GM19395 (cell line): ENCODE measurements around the gene MTHFD2L.
A peak's percentile ranks its signal among the peaks of the same experiment; 100 is the strongest.

Source experiments
- ATAC-seq: cut with Tn5 transposase; IDR thresholded peaks from one replicate; pipeline ENCODE4 v1.9.1; 2021; ENCODE audit warnings: mild to moderate bottlenecking, moderate library complexity; ENCODE audit not compliant: unreplicated experiment

Gene MTHFD2L

DNA sequence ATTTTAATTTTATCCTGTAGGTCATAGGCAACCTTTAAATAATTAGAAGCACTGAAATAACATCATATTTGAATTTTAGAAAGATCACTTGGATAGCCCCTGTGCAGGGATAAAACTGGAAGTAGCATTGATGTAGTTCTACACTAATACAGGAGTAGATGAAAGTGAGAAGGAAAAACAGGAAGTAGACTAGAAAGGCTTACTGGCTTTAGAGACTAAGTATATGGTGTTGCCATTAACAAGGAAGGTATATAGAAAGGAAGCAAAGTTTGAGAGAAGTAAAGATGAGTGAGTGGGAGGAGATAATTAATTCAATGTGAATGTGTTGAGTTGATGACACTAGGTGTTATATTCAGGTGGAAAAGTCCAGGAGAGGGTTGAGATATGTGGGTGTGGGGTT, 77.2 kb downstream of the MTHFD2L start:
- ATAC-seq: peak; percentile 90

DNA sequence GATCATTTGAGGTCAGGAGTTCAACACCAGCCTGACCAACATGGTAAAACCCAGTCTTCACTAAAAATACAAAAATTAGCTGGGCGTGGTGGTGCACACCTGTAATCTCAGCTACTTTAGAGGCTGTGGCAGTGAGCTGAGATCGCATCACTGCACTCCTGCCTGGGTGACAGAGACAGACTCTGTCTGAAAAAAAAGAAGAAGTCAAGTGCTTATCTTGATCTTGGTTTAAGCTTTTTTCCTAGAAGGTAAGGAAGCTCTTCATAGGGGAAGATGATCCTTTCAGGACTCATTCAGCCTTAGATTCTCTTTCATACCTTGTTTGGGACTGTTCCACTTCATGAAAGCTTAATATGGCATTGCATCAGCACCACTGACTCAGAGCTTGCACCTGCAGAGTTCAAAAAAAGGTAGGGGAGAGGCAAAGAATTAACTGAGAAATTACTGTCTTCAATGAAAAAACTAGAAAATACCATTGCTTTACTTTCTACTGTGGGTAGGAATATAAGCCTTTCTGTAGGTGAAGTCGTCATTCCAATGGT, 79.6 kb downstream of the MTHFD2L start:
- no peak for ATAC-seq

DNA sequence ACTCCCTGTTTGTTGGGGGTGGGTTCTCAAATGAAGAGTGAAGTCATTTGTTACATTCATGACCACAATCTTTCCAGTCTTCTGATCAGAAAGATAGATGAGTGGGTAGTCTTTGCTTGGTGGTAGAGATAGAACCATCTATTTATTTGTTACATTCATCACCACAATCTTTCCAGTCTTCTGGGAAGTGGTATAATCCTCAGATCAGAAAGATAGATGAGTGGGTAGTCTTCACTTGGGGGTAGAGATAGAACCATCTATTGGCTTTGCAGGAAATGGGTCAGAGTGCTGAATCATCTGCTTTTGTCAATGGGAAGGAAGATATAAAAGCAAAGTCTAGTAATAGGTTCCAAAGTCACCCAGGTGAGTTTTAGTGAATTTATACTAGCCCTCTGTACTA, 86.1 kb downstream of the MTHFD2L start:
- no peak for ATAC-seq

DNA sequence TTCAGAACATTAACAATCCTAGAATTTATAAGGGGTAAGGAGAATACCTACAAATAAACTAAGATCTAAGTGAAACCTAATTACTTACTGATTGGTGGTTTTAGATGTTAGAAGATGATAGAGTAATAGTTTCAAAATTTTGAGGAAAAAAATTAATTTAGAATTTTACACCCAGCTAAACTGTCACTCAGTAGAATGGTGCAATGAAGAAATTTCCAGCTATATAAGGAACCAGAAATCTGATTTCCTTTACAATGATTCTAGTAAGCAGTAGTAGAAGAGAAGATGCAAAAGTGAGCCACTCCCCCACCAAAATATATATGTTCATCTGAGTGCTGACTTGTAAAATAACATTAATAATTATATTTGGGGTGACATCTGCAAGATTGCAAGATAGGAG, 95.0 kb downstream of the MTHFD2L start:
- ATAC-seq: no peak

DNA sequence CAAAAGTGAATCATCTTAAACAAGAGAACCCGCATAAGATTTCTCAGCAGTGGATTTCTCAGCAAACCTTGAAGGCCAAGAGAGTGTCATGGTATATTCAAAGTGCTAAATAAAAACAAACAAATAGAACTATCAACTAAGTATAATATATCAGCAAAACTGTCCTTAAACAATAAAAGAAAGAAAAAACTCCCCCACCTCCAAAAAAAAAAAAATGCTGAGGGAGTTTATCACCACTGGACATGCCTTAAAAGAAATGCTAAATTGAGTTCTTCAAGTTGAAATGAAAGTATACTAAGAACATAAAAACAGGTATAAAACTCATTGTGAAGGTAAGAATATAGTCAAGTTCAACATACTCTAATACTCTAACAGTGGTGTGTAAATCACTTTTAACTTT, 96.5 kb downstream of the MTHFD2L start:
- ATAC-seq: no peak

DNA sequence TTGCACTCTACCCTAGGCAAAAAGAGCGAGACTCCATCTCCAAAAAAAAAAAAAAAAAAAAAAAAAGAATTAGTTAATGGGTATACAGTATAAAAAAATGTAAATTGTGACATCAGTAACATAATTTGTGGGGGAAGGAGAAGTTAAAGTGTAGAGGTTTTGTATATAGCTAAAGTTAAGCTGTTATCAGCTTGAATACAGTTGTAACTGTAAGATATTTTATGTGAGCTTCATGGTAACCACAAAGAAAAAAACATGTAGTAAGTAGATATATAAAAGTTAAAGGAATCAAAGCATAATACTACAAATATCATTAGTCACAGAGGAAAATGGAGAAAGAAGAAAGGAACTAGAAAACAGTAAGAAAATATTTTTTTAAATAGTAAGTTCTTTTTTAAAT, 97.2 kb downstream of the MTHFD2L start:
- no peak for ATAC-seq

DNA sequence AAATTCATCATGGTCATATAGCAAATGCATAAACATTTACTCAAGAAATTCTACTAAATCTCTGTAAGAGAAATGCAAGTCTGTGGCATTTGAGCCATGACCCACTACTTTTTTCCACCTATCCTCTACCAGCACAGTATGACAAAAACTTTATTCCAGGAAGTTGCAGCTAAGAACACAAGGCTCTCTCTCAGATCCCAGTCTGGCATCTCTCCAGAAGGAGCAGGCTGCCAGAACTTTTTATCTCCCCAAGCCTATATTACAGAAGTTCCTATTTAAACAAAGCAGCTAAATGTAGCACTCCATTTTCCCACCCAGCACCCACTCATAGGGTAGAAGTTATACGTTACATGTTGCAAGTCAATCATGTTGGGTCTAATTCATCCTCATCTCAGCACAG, 101.0 kb downstream of the MTHFD2L start:
- no peak for ATAC-seq

DNA sequence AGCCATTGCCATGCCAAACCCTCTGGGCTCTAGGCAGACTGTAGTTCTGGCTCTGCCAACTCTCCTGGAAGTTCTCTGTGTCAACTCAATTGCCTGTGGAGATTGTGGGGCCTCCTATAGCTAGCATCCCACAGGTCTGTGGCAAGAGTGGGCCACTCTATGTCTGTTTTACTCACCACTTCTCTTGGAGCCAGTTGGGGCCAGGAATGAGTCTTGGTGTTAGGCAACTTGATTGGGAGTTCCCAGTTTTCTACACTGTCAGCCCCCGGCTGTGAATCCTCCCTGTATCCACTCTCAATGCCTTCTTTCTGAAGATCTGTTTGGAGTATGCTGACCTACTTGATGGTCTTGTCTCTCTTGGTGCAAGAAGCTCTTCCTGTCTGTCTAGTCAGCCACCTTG, 102.1 kb downstream of the MTHFD2L start:
- ATAC-seq: no peak

DNA sequence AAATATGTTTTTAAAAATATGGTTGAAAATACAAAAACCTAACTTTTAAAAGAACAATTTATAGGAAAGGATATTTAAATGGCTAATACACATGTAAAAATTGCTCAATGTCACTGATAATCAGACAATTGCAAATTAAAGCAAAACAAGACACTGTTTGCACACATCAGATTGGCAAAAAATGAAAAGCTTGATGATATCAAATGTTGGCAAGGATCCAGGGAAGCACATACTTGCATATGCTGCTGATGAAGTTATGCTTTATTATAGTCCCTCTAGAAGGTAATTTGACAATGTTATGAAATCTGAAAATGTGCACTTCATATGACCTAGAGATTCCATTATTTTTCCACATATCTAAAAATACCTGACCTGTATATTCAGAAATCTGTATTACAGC, 104.6 kb downstream of the MTHFD2L start:
- no peak for ATAC-seq

DNA sequence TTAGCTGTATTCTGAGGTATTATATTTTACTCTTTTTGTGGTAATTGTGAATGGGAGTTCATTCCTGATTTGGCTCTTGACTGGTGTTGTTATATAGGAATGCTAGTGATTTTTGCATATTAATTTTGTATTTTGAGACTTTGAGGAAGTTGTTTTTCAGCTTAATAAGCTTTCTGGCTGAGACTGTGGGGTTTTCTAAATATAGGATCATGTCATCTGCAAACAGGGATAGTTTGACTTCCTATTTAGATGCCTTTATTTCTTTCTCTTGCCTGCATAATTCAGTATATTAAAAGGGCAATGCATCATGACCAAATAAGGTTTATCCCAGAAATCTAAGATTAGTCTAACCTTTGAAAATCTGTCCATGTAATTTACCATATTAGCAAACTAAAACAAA, 105.6 kb downstream of the MTHFD2L start:
- ATAC-seq: no peak

DNA sequence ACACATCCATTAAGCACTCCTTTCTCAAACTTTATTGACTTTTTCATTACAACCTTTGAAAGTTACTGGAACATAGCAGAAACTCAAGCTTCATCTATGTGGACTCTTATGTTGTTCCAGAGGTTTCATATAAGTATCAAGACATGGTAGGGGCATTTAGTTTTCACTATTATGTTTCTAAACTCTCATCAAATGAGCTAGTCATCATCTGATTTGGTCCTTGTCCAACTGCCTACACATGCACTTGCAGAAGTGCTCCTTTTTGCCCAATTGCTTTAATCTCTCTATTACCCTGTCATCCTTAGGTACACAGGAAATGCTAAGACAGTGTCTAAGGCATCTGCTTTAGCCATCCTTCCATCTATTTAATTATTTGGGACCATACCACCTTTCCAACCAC, 108.2 kb downstream of the MTHFD2L start:
- no peak for ATAC-seq

DNA sequence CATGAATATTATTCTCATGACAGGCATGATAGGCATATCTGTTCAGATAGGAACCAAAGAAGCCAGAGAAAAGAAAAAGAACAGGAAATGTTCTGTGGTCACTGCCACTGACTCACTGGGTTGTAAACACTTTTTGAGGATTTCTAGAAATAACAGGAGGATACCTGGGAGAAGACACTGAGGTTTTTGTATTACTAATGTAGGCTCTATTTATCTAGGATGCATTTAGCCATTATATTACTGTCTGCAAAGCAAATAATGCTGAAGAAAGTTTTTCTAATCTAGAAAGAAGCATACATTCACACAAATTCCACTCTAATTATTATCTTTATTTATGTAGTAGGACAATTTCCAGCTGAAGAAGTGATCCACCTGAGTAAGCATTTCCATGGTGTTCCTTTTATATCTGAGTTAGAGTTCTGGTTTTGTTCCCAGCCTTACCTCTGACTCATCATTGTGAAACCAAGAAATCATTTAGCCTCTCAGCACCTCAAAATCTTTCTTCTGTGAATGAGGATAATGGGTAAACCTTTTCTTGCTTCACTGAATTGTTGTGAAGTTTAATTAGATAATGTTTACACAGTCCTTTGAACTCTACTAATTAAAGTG, 110.2 kb downstream of the MTHFD2L start:
- no peak for ATAC-seq

DNA sequence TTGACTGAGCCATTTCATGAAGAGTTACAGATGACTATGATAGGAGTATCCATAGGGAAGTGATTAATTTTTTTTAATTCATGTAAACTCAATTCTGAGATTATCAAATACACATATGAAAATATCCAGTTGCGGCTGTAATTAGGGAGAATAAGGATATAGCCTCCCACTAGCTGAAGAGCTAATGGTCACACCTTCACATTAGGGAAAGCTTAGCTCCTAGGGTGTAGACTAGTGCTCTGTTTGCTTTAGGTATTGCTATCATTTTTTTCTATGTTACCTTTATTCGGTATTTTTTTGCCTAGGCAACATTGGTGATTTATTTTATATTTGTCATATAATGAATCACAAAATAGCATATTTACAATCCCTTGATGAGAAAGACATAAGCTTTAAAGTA, 110.7 kb downstream of the MTHFD2L start:
- ATAC-seq: no peak

DNA sequence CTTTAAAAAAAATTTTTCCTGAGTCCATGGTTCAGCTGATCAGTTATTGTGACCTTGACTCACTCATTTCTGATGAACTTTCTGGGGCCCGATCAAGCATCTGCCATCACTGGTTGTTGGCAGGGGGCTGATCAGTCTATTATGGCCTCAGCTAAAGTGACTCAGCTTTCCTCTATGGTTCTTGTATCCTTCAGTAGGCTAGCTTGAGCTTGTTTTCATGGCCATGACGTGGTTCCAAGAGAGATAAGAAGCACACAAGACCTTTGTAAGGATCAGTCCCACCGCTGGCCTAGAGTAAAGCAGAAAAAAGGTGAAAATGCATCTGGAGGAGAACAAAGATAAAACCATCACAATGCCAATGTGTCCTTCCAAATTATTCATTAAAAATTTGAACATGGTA, 120.6 kb downstream of the MTHFD2L start:
- no peak for ATAC-seq

DNA sequence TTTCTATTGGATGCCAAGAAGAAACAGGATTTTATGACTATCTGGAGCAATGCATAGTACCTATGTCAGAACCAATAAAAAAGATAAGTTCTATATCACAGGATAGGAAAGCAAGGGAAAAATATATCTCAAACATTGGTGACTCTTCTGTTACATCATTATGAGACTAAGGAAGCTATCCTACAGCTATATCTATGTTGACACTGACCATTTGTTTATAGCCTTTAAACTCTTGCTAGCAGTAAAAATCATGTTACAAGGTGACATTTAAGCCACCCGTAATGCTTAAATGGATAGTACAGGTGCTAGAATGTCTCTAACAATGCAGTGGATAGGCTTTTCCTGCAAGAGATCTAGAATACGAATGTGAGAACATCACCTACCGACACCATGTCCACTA, 121.8 kb downstream of the MTHFD2L start:
- ATAC-seq: no peak

DNA sequence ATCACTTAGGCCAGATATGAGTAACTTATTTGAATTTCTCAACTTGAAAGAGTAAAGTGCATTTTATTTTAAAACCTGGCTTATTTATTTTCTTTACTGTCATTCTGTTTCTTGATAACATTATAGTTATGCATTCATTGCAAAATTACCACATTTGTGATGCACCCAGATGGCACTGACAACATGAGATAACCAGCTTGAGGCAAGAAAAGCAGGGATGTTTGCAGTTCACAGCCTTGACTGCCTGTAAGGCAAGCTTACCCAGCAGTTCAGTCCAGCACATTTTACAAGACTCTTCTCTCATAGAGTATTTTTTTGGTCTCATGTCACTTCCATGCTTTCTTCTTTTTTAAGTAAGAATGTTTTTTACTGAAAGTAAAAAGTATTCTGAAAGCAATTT, 125.0 kb downstream of the MTHFD2L start:
- no peak for ATAC-seq

DNA sequence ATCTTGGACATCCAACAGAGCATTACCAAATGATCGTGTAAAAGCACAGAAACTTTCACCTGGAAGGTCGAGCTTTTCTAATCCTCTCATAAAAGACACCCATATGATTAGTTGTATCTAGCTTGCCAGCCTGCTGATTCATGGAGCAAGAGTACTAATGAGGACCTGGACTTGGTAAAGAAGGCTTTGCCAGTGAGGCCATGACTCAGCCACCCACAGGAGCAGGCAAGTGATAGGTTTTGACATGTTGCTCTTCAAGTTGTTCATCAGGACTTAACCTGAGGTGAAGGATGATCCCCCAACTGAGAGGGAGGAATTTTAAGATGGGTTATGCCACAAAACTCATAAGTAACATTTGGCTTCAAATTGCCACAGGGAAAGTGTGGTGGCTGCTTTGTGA, 125.7 kb downstream of the MTHFD2L start:
- no peak for ATAC-seq

DNA sequence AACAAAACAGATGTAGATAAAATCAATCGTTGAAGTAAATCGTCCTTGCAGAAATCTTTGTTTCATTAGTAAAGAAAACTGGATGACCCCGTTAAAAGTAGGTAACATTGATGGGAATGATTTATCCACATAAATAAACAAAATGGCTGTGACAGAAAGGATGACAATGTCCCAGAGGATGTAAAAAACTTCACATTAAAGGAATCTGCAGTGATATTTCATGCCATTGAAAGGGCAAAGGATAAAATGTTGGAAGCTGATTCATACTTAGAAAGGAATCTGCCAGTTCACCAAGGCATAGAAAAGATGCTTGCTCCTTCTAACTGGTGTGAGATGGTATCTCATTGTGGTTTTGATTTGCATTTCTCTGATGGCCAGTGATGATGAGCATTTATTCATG, 126.1 kb downstream of the MTHFD2L start:
- no peak for ATAC-seq

DNA sequence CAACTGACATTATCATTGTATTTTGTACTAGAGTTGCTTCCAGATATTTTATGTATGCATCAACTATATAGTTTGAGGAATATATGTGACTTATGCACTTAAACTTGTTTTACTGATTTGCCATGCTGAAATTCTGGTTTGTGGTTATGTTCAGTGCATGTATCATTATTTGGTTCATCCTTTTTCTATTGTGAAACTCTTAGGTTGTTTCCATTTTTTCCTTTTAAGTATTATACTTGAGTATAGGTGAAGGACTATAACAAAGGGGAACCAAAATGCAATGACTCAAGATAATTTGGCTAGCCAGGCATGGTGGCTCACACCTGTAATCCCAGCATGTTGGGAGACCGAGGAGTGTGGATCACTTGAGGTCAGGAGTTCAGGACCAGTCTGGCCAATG, 129.2 kb downstream of the MTHFD2L start:
- no peak for ATAC-seq

DNA sequence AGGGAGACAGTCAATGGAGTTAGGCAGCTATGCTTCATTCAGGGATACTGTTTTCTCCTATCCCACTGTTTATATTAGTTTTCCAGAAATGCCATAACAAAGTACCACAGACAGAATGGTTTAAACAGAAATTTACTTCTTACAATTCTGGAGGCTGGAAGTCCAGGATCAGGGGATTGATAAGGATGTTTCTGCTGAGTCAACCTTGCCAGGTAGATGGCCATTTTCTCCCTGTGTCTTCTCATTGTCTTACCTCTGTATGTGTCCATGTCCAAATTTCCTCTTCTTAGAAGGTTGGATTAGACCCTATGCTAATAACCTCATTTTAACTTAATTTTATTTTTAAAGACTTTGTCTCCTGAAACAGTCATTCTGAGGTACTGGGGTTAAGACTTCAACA, 129.9 kb downstream of the MTHFD2L start:
- ATAC-seq: no peak

DNA sequence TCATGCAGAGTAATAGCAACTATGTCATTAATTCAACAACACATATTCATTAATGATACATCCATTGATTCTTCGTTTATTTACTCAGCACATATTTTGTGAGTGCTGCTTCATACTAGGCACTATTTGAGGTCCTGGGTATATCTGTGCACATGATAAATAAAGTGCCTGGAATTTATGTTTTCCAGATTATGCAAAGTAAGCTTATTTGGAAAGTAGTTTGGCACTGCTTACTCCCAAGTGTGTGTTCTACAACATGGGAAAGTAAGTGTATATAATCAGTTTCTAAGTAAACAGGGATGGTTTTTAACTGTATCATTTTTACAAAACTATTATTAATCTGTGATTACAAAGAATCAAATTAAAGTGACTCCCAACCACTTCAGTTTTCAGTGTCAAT, 133.6 kb downstream of the MTHFD2L start:
- no peak for ATAC-seq

DNA sequence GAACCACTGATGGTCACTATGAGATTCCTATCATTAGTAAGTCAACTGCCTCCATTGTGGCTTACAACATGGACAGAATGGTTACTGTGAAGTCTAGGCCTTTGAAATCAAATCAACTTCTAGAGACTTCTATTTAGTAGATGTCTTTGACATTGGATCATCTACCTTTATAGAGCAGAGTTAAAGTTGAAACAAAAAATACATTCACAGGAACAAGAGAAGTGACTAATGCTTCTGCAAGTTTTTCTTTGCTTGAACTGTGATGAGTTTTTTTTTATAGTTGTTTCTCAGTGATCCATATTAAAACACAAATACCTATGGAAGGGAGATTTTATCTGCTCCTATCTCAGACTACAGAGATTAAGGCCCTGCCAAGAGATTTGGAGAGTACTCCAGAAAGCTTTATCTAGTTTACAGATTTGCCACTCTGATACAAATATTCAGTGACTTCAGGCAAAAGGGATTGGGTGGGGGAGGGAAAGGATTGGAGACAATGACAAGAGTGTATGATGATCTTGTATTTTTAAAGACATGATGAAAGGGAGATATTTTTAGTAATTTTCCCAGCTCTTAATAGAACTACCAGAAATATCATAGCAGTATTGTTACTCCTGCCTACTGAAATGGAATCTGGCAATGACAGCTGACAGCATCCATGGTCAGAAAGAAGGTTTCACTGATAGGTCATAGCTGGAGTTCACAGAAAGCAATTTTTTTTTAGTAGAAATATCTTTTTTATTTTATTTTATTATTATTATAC, 134.4 kb downstream of the MTHFD2L start:
- no peak for ATAC-seq

DNA sequence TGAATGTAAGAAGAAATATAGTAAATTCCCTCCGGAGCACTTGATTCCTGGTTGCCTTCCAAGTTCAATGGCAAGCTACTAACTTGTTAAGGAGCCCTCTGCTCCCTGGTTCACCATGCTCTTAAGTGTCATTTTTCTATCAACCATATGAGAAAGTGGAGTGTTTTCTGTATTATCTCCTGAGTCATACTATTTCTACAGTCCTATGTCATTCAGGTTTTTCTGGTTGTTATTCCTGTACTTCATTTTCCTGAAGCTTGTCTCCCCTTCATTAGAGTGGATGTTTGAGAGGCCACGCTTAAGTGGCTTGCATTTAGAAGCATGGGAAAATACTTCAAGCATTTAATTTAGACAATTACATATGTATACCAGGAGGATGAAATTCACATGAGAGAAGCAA, 135.6 kb downstream of the MTHFD2L start:
- ATAC-seq: no peak
